Measurements from ENCODE around the gene DDX25. TPM values are rescaled to one million over a fixed set of nuclear protein-coding genes. Genes with fewer than 3 reads are reported as not detected.

Gene DDX25
- total RNA-seq, 1 experiment from 2014 or later: 0.37 TPM

DNA sequence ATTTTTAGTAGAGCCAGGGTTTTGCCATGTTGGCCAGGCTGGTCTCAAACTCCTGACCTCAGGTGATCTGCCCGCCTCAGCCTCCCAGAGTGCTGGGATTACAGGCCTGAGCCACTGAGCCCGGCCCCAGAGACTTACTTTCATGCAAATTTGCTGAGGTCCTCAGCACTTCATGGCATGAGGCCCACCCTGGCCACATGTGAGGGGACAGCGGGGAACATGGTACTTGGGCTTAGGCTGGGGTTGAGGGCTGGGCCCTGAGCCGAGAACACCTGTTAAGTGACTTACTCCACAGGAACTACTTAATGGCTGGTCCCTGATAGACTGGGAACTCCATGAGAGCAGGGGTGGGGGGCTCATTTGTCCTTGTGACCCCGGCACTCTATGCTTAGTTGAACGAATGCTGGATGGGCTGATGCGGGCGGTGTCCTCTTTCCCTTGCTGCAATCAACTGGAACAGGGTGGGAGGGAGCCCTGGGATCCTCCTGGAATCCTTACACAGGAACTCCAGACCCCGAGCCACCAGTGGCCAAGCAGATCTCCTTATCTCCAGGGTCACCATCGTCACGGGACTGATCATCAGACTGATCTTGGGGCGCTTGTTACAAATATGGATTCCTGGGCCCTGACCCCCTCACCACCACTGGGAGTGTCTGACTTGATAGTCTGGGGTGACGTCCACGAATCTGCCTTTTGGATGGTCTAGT, 42.6 kb downstream of the DDX25 start:
- Histone ChIP-seq H3K4me3 (replicated peaks in 1 of 2; ENCODE audit: low read depth in 1 of 2, low read length in 2 of 2) (no peak overlapping the region), H3K79me2 (ENCODE audit: insufficient read depth, low read length) (no peaks in the 10 kb centered on the region), H3K27ac (ENCODE audit: low read depth, low read length) (no peak overlapping the region), H3K9ac (ENCODE audit: low read length) (no peak overlapping the region), H3K4me2 (ENCODE audit: low read length) (no peak overlapping the region), H3K36me3 (ENCODE audit: control insufficient read depth in 1 of 2, insufficient read depth in 2 of 2, low read length in 2 of 2) (no peaks in the 10 kb centered on the region), H3K27me3 (ENCODE audit: insufficient read depth, low read length) (no peaks in the 10 kb centered on the region), H4K20me1 (ENCODE audit: insufficient read depth) (no peaks in the 10 kb centered on the region), H3K9me2 (ENCODE audit: insufficient read depth) (no peaks in the 10 kb centered on the region), H3K4me1 (ENCODE audit: control insufficient read depth in 1 of 2, insufficient read depth in 2 of 2, low read length in 2 of 2) (peaks cover 7 to 14% of the 10 kb centered on the region in 2 experiments), H2AFZ (ENCODE audit: low read depth, low read length, poor library complexity, severe bottlenecking) (no peak overlapping the region), H3K9me3 (ENCODE audit: control insufficient read depth in 1 of 2, insufficient read depth in 1 of 2, low read depth in 1 of 2, low read length in 2 of 2) (no peaks in the 10 kb centered on the region)
- TF ChIP-seq TCF7L2 (IDR thresholded peaks at IDR 0.05; ENCODE audit: borderline replicate concordance, extremely low read depth, insufficient read depth, insufficient read length) (no peak), CBX3 (IDR thresholded peaks at IDR 0.05; ENCODE audit: low read depth) (no peak), CEBPB (IDR thresholded peaks at IDR 0.05; ENCODE audit: low read depth) (no peak)
- TF ChIP-seq, protein P1, sequence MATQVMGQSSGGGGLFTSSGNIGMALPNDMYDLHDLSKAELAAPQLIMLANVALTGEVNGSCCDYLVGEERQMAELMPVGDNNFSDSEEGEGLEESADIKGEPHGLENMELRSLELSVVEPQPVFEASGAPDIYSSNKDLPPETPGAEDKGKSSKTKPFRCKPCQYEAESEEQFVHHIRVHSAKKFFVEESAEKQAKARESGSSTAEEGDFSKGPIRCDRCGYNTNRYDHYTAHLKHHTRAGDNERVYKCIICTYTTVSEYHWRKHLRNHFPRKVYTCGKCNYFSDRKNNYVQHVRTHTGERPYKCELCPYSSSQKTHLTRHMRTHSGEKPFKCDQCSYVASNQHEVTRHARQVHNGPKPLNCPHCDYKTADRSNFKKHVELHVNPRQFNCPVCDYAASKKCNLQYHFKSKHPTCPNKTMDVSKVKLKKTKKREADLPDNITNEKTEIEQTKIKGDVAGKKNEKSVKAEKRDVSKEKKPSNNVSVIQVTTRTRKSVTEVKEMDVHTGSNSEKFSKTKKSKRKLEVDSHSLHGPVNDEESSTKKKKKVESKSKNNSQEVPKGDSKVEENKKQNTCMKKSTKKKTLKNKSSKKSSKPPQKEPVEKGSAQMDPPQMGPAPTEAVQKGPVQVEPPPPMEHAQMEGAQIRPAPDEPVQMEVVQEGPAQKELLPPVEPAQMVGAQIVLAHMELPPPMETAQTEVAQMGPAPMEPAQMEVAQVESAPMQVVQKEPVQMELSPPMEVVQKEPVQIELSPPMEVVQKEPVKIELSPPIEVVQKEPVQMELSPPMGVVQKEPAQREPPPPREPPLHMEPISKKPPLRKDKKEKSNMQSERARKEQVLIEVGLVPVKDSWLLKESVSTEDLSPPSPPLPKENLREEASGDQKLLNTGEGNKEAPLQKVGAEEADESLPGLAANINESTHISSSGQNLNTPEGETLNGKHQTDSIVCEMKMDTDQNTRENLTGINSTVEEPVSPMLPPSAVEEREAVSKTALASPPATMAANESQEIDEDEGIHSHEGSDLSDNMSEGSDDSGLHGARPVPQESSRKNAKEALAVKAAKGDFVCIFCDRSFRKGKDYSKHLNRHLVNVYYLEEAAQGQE (IDR thresholded peaks at IDR 0.05; ENCODE audit: low read depth): no peak
- POLR2A ChIA-PET: no interaction called here
- DNase-seq (ENCODE audit: low read depth, low spot score) (no peak), ATAC-seq (no peak)
- CTCF ChIA-PET: no interaction called here
- intact Hi-C loops (cut with micrococcal nuclease): no loop called here
- RAD21 ChIA-PET (ENCODE audit: low non-redundant PET in 1 of 2, low total read pairs in 2 of 2, uncharacterized antibody in 2 of 2, unreplicated experiment in 2 of 2): no interaction called here
- no TSS peak for BruUV-seq (replicated peaks)
